Measurements from ENCODE around the gene ATXN1.
"Not testable (repeated sequence)": the region's sequence is repeated elsewhere in the genome, so short reads cannot be mapped to it uniquely, and the experiment has no call there.

ATXN1 gene

GRCh38 chr6:16274483-16274882 is 486.8 kb downstream of the ATXN1 start:
- no peak for DNase-seq (ENCODE audit: low read depth)

GRCh38 chr6:16273256-16273655 is 488.0 kb downstream of the ATXN1 start:
- DNase-seq (ENCODE audit: low read depth), result no peak

- DNase-seq (ENCODE audit: low read depth), result no peak
These were observed 489.1 kb downstream of the ATXN1 start for GRCh38 chr6:16272201-16272600.

- no peak for DNase-seq (ENCODE audit: low read depth)
These were observed 489.8 kb downstream of the ATXN1 start for GRCh38 chr6:16271428-16271827.

GRCh38 chr6:16270178-16270794 is 491.0 kb downstream of the ATXN1 start:
- no peak for DNase-seq (ENCODE audit: low read depth)

- DNase-seq (ENCODE audit: low read depth), result not testable (repeated sequence)
These were observed 491.7 kb downstream of the ATXN1 start for GRCh38 chr6:16269442-16270070.

GRCh38 chr6:16267428-16268263 is 493.6 kb downstream of the ATXN1 start:
- DNase-seq (ENCODE audit: low read depth), result no peak

- no peak for DNase-seq (ENCODE audit: low read depth)
These were observed 495.6 kb downstream of the ATXN1 start for GRCh38 chr6:16265351-16266341.

GRCh38 chr6:16264785-16265184 is 496.5 kb downstream of the ATXN1 start:
- no peak for DNase-seq (ENCODE audit: low read depth)

GRCh38 chr6:16263464-16264099 is 497.7 kb downstream of the ATXN1 start:
- DNase-seq (ENCODE audit: low read depth), result not testable (repeated sequence)

- DNase-seq (ENCODE audit: low read depth), result not testable (repeated sequence)
These were observed 498.5 kb downstream of the ATXN1 start for GRCh38 chr6:16262773-16263172.

GRCh38 chr6:16260602-16261001 is 500.7 kb downstream of the ATXN1 start:
- DNase-seq (ENCODE audit: low read depth), result not testable (repeated sequence)

GRCh38 chr6:16259604-16260003 is 501.7 kb downstream of the ATXN1 start:
- DNase-seq (ENCODE audit: low read depth), result not testable (repeated sequence)

GRCh38 chr6:16258709-16259075 is 502.6 kb downstream of the ATXN1 start:
- no peak for DNase-seq (ENCODE audit: low read depth)

GRCh38 chr6:16257999-16258708 is 503.1 kb downstream of the ATXN1 start:
- no peak for DNase-seq (ENCODE audit: low read depth)

GRCh38 chr6:16256781-16257180 is 504.5 kb downstream of the ATXN1 start:
- DNase-seq (ENCODE audit: low read depth), result no peak

GRCh38 chr6:16254535-16254934 is 506.7 kb downstream of the ATXN1 start:
- DNase-seq (ENCODE audit: low read depth), result no peak

GRCh38 chr6:16253399-16254144 is 507.7 kb downstream of the ATXN1 start:
- no peak for DNase-seq (ENCODE audit: low read depth)

- DNase-seq (ENCODE audit: low read depth), result no peak
These were observed 508.5 kb downstream of the ATXN1 start for GRCh38 chr6:16252686-16253299.

GRCh38 chr6:16251706-16252105 is 509.6 kb downstream of the ATXN1 start:
- DNase-seq (ENCODE audit: low read depth), result no peak

Data from stimulated activated CD8-positive, alpha-beta memory T cell treated with anti-CD3 and anti-CD28 coated beads, Interleukin-15, amount 100 ng/mL, for 24 hours (primary cell).